ENCODE measurements around the gene MIA. TPM values are rescaled to one million over a fixed set of nuclear protein-coding genes. Genes with fewer than 3 reads are reported as not detected.
"Not testable (repeated sequence)": the region's sequence is repeated elsewhere in the genome, so short reads cannot be mapped to it uniquely, and the experiment has no call there.

The MIA gene
- total RNA-seq, 2 experiments from 2014 or later, result not detected

DNA sequence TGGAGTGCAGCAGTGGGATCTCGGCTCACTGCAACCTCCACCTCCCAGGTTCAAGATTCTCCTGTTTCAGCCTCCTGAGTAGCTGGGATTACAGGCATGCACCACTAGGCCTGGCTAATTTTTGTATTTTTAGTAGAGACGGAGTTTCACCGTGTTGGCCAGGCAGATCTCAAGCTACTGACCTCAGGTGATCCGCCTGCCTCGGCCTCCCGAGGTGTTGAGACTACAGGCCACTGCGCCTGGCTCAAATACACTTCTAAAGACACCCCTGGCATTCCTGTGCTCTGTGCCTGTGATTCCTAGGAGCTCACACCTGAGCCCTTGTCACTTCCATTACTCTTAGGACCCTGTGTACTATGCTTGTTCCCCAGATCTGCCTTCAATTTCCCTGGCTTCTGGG is 37.2 kb downstream of the MIA start:
- Mint-ChIP-seq H3K27me3 (ENCODE audit: low read depth) (peaks cover 21% of the 10 kb centered on the region), H3K4me1 (ENCODE audit: low read depth) (peaks cover 38% of the 10 kb centered on the region), H3K36me3 (ENCODE audit: low read depth) (peaks cover 32% of the 10 kb centered on the region), H3K4me3 (peak overlapping the region; percentile 45)
- POLR2A ChIA-PET; H3K9me3 Mint-ChIP-seq (ENCODE audit: insufficient read depth); H3K27ac Mint-ChIP-seq; ATAC-seq; DNase-seq: not testable (repeated sequence)
- CTCF ChIA-PET, result interaction anchor here (1.2 kb wide), 1 partner anchor 62 kb away, joined by 3 read pairs; the partner anchor contains the start of genes ACTMAP and SNRPA

- Mint-ChIP-seq H3K27ac (no peak overlapping the region), H3K36me3 (ENCODE audit: low read depth) (peaks cover 26% of the 10 kb centered on the region), H3K27me3 (ENCODE audit: low read depth) (peaks cover 21% of the 10 kb centered on the region), H3K4me3 (no peak overlapping the region), H3K4me1 (ENCODE audit: low read depth) (peaks cover 39% of the 10 kb centered on the region), H3K9me3 (ENCODE audit: insufficient read depth) (no peaks in the 10 kb centered on the region)
- DNase-seq (no peak), ATAC-seq (no peak)
- ChIA-PET CTCF (no interaction called here), POLR2A (no interaction called here)
Observed at GRCh38 chr19:40813182-40813581, 37.9 kb downstream of the MIA start.

DNA sequence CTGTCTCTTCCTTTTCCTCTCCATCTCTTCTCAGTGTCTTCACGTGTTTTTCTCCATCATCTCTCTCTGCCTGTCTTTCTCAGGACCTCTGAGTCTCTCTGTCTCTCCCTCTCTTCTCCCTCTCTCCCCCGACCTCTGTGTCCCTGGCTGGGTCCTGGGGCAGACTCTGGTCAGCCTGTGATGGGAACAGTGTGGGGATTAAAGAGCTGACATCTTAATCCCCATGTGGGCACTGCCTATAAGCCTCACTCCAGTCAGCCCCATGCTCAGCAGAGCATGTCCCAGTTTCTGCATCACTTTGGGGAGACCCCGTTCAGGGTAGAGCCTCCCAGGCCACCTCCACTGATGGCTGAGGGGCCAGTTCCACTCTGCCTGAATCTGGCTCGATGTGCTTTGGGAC is 39.9 kb downstream of the MIA start:
- POLR2A ChIA-PET, result no interaction called here
- ATAC-seq (no peak), DNase-seq (no peak)
- Mint-ChIP-seq H3K4me3 (no peak overlapping the region), H3K27me3 (ENCODE audit: low read depth) (peaks cover 21% of the 10 kb centered on the region), H3K36me3 (ENCODE audit: low read depth) (peaks cover 6% of the 10 kb centered on the region), H3K4me1 (ENCODE audit: low read depth) (peaks cover 38% of the 10 kb centered on the region), H3K9me3 (ENCODE audit: insufficient read depth) (no peaks in the 10 kb centered on the region), H3K27ac (no peak overlapping the region)
- CTCF ChIA-PET, result interaction anchor here (1.5 kb wide), 1 partner anchor 10 kb away, joined by 6 read pairs; no protein-coding TSS in a partner anchor

DNA sequence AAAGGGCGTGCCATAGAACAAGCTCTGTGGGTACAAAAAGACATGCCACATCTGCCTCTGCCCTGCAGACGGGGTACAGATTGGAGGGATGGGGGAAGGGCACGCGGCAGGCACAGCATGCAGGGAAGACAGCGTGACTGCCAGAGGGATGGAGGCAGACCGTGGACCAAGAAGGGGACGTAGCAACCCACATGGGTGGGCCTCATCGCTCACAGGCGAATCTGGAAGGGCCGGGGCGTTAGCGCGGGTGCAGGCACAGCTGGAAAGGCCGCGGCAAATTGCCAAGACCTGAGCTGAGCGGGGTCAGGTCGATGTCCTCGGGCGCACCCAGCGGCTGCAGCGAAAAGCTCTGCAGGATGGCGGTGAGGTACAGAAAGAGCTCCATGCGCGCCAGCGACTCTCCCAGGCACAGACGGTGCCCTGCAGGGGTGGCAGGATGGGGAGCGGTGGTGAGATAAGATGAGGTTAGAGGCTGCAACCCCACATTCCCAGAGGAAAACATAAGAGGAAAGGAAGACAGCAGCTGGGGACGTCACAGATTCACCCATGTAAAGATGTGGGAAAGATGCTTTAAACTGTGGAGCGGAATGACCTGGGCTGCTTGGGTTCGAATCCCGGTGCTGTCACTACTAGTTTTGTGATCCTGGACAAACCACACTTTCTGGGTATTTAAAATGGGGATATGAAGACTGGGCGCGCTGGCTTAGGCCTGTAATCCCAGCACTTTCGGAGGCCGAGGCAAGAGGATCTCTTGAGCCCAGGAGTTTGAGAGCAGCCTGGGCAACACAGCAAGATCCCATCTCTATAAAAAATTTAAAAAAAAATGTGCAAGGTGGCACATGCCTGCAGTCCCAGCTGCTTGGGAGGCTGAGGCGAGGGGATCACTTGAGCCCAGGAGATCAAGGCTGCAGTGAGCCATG is 43.4 kb downstream of the MIA start:
- ATAC-seq, result peak; percentile 94
- H3K4me1 Mint-ChIP-seq (ENCODE audit: low read depth), result peaks cover 30% of the 10 kb centered on the region

DNA sequence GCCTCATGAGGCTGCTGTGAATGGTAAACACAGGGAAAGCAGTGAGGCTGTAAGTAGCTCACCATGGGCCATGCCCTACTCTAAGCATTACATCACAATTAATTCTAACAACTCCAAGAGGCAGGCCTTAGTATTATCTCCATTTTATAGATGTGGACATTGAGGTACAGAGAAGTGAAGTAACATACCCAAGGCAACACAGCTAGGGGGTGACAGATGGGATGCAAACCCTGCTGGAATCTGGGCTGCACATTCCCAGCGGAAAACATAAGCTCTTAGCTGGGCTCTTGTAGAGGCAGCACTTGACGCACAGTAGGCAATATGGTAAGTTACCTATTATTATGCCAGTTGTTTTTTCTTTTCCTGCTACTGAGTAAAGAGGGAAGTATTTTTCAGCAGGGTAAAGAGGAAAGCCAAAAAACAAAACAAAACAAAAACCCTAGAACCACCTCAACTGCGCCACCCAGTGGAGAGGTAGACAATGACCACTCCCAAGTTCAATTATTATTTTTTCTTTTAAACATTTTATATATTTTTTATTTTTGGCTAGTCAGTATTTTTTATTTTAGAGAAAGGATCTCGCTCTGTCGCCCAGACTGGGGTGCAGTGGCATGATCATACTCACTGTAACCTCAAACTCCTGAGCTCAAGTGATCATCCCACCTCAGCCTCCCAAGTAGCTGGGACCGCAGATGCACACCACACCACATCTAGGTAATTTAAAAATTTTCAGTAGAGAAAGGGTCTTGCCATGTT is 44.3 kb downstream of the MIA start:
- peak; percentile 71 for DNase-seq
- peaks cover 34% of the 10 kb centered on the region for H3K4me1 Mint-ChIP-seq (ENCODE audit: low read depth)
- H3K36me3 Mint-ChIP-seq (ENCODE audit: low read depth); ATAC-seq; H3K4me3 Mint-ChIP-seq; H3K9me3 Mint-ChIP-seq (ENCODE audit: insufficient read depth); H3K27me3 Mint-ChIP-seq (ENCODE audit: low read depth); POLR2A ChIA-PET; H3K27ac Mint-ChIP-seq: not testable (repeated sequence)
- CTCF ChIA-PET, result interaction anchor here (0.6 to 3.1 kb wide), 18 partner anchors 12 to 325 kb away, joined by 3 to 45 read pairs (median 4); partner anchors contain the start of genes ACTMAP, COQ8B, EGLN2 and ITPKC

More for the DNA sequence above, 43.4 kb downstream of the MIA start:
- H3K36me3 Mint-ChIP-seq (ENCODE audit: low read depth); POLR2A ChIA-PET; H3K27me3 Mint-ChIP-seq (ENCODE audit: low read depth); H3K9me3 Mint-ChIP-seq (ENCODE audit: insufficient read depth): not testable (repeated sequence)
- peak; percentile 75 for DNase-seq
- peak overlapping the region; percentile 65 for H3K27ac Mint-ChIP-seq
- CTCF ChIA-PET, result interaction anchor here (0.6 to 3.1 kb wide), 18 partner anchors 11 to 326 kb away, joined by 3 to 45 read pairs (median 4); partner anchors contain the start of genes ACTMAP, COQ8B, EGLN2 and ITPKC
- peak overlapping the region; percentile 71 for H3K4me3 Mint-ChIP-seq

DNA sequence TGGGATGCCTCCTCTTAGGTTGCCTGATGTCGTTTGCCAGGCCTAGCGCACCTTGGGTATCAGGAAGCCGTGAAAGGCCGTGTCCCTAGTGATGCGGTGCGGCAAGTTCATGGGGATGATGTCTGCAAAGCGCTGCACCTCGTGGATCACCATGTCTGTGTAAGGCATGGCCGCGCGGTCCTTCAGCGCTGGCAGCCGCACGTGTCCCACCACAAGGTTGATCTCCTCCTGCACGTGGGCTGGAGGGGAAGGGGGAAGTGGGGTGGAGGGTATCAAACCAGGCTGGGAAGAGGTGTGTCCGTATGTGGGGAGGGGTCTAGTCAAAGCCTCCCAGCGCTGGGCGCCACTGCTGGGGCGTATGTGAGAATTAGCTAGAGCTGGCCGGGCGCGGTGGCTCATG is 46.8 kb downstream of the MIA start:
- no peak overlapping the region for H3K4me3 Mint-ChIP-seq
- H3K9me3 Mint-ChIP-seq (ENCODE audit: insufficient read depth), result no peaks in the 10 kb centered on the region
- H3K4me1 Mint-ChIP-seq (ENCODE audit: low read depth), result peaks cover 53% of the 10 kb centered on the region
- no peak overlapping the region for H3K27ac Mint-ChIP-seq
- peaks cover 12% of the 10 kb centered on the region for H3K36me3 Mint-ChIP-seq (ENCODE audit: low read depth)
- POLR2A ChIA-PET, result no interaction called here
- ATAC-seq (no peak), DNase-seq (no peak)
- CTCF ChIA-PET, result interaction anchor here (0.6 kb wide), 1 partner anchor 1355 kb away, joined by 3 read pairs; no protein-coding TSS in a partner anchor
- H3K27me3 Mint-ChIP-seq (ENCODE audit: low read depth), result no peaks in the 10 kb centered on the region

DNA sequence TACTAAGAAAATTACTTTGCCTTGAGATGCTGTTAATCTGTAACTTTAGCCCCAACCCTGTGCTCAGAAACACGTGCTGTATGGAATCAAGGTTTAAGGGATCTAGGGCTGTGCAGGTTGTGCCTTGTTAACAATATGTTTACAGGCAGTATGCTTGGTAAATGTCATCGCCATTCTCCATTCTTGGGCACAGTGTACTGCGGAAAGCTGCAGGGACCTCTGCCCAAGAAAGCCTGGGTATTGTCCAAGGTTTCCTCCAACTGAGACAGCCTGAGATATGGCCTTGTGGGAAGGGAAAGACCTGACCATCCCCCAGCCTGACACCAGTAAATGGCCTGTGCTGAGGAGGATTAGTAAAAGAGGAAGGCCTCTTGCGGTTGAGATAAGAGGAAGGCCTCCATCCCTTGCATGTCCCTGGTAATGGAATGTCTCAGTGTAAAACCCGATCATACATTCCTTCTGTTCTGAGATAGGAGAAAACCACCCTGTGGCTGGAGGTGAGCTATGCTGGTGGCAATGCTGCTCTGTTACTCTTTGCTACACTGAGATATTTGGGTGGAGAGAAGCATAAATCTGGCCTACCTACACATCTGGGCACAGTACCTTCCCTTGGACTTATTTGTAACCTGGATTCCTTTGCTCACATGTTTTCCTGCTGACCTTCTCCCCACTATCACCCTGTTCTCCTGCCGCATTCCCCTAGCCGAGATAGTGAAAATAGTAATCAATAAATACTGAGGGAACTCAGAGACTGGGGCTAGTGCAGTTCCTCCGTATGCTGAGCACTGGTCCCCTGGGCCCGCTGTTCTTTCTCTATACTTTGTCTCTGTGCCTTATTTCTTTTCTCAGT is 47.6 kb downstream of the MIA start:
- H3K4me3 Mint-ChIP-seq; ATAC-seq; DNase-seq; H3K9me3 Mint-ChIP-seq (ENCODE audit: insufficient read depth); H3K27me3 Mint-ChIP-seq (ENCODE audit: low read depth); POLR2A ChIA-PET: not testable (repeated sequence)
- CTCF ChIA-PET, result interaction anchor here (0.6 kb wide), 1 partner anchor 1354 kb away, joined by 3 read pairs; no protein-coding TSS in a partner anchor
- Mint-ChIP-seq H3K27ac (peak overlapping the region; percentile 13), H3K4me1 (ENCODE audit: low read depth) (peaks cover 52% of the 10 kb centered on the region), H3K36me3 (ENCODE audit: low read depth) (peaks cover 14% of the 10 kb centered on the region)

DNA sequence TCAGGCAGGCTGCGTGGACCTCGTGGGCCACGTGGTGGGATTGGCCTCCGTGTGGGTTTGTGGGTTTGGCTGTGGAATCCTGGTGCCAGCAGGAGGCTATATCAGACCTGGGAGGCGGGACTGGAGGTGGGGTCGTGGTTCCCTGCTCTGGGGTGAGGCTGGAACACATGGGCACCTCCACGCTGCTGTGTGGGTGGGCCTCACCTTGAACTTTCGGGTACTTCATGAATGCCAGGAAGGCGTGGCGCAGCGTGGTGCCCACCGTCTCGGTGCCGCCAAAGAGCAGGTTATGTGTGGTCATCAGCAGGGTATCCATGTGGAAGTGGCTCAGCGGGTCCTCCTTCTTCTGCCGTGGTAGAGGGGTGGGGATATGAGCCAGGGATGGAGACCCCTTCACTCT is 49.6 kb downstream of the MIA start:
- DNase-seq; H3K9me3 Mint-ChIP-seq (ENCODE audit: insufficient read depth); ATAC-seq; H3K4me3 Mint-ChIP-seq; H3K27ac Mint-ChIP-seq; POLR2A ChIA-PET; H3K27me3 Mint-ChIP-seq (ENCODE audit: low read depth): not testable (repeated sequence)
- CTCF ChIA-PET, result interaction anchor here (1.3 kb wide), 1 partner anchor 80 kb away, joined by 4 read pairs; no protein-coding TSS in a partner anchor
- peaks cover 17% of the 10 kb centered on the region for H3K36me3 Mint-ChIP-seq (ENCODE audit: low read depth)
- H3K4me1 Mint-ChIP-seq (ENCODE audit: low read depth), result peaks cover 34% of the 10 kb centered on the region

- POLR2A ChIA-PET; H3K9me3 Mint-ChIP-seq (ENCODE audit: insufficient read depth); H3K27me3 Mint-ChIP-seq (ENCODE audit: low read depth); DNase-seq; H3K27ac Mint-ChIP-seq; H3K4me3 Mint-ChIP-seq; ATAC-seq; CTCF ChIA-PET: not testable (repeated sequence)
- H3K4me1 Mint-ChIP-seq (ENCODE audit: low read depth), result peaks cover 34% of the 10 kb centered on the region
- H3K36me3 Mint-ChIP-seq (ENCODE audit: low read depth), result peaks cover 17% of the 10 kb centered on the region
Observed at GRCh38 chr19:40825460-40826095, 50.3 kb downstream of the MIA start.

DNA sequence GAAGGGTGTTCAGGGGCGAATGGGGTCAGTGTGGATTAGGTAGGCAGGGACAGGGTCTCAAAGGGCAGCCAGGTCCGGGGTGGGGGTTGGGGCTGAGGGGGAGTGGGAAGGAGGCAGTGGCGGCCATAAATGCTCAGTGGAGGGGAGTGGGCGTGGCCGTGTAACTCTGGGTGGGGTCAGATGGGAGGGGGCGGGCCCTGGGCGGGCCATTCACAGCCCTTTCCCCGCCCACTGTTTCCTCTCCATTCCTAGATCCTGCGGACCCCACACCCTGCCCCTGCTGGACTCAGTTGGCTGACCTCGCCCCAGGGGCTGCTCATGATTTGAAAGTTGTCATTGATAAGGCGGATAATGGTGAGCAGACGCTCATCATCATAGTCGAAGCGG is 51.0 kb downstream of the MIA start:
- CTCF ChIA-PET; H3K4me3 Mint-ChIP-seq; H3K9me3 Mint-ChIP-seq (ENCODE audit: insufficient read depth); DNase-seq; POLR2A ChIA-PET; H3K27me3 Mint-ChIP-seq (ENCODE audit: low read depth); ATAC-seq: not testable (repeated sequence)
- H3K27ac Mint-ChIP-seq, result peak overlapping the region; percentile 66
- H3K4me1 Mint-ChIP-seq (ENCODE audit: low read depth), result peaks cover 34% of the 10 kb centered on the region
- H3K36me3 Mint-ChIP-seq (ENCODE audit: low read depth), result peaks cover 17% of the 10 kb centered on the region

Data from activated CD8-positive, alpha-beta T cell treated with anti-CD3 and anti-CD28 coated beads, Interleukin-2, amount 10 ng/mL, durations not matched to agents 7 days and 5 days (primary cell).